Measurements from ENCODE around the gene PLA2G3.

PLA2G3 gene

GRCh38 chr22:31085493-31085824 lies 54.8 kb downstream of the PLA2G3 start:
- peaks cover 9% of the 10 kb centered on the region for H3K36me3 Mint-ChIP-seq (ENCODE audit: low read depth)
- H3K9me3 Mint-ChIP-seq = no peaks in the 10 kb centered on the region
- peaks cover 41% of the 10 kb centered on the region for H3K4me1 Mint-ChIP-seq (ENCODE audit: low read depth)
- H3K27ac Mint-ChIP-seq = peak overlapping the region; percentile 96
- no peaks in the 10 kb centered on the region for H3K27me3 Mint-ChIP-seq
- DNase-seq = no peak
- H3K4me3 Mint-ChIP-seq = peak overlapping the region; percentile 91

- H3K27ac Mint-ChIP-seq = peak overlapping the region; percentile 96
- H3K9me3 Mint-ChIP-seq = no peaks in the 10 kb centered on the region
- DNase-seq = peak; percentile 92
- peaks cover 9% of the 10 kb centered on the region for H3K36me3 Mint-ChIP-seq (ENCODE audit: low read depth)
- peak overlapping the region; percentile 91 for H3K4me3 Mint-ChIP-seq
- H3K27me3 Mint-ChIP-seq = no peaks in the 10 kb centered on the region
- peaks cover 41% of the 10 kb centered on the region for H3K4me1 Mint-ChIP-seq (ENCODE audit: low read depth)
Observed at GRCh38 chr22:31084811-31085492, 55.4 kb downstream of the PLA2G3 start.

All from activated T-cell treated with anti-CD3 and anti-CD28 coated beads, Interleukin-2, amount 50 U/mL, for 24 hours (primary cell).